IPS-20b (cell line): ENCODE data around the gene SELENOI.
A peak's percentile ranks its signal among the peaks of the same experiment; 100 is the strongest.
"Not testable (repeated sequence)": the region's sequence is repeated elsewhere in the genome, so short reads cannot be mapped to it uniquely, and the experiment has no call there.

Experiments
- H3K27ac ChIP-seq: one replicate; pipeline ENCODE4 v1.5.1; 2013; ENCODE audit warnings: low read length
- H3K27me3 ChIP-seq: 2 replicates; pipeline ENCODE4 v1.6.1; 2013; ENCODE audit warnings: mild to moderate bottlenecking, low read length, inconsistent platforms; ENCODE audit not compliant: insufficient read depth
- H3K36me3 ChIP-seq: 2 replicates; pipeline ENCODE4 v1.6.1; 2013; ENCODE audit warnings: low read depth, mild to moderate bottlenecking, inconsistent platforms, low read length, moderate library complexity; ENCODE audit not compliant: insufficient read depth
- H3K4me1 ChIP-seq: 2 replicates; pipeline ENCODE4 v1.6.1; 2013; ENCODE audit warnings: mild to moderate bottlenecking, control low read depth, inconsistent platforms, low read length, moderate library complexity; ENCODE audit not compliant: insufficient read depth
- H3K4me3 ChIP-seq: 2 replicates; pipeline ENCODE4 v1.5.1; 2013; ENCODE audit warnings: mild to moderate bottlenecking, low read length, inconsistent platforms
- H3K9ac ChIP-seq: 2 replicates; pipeline ENCODE4 v1.6.1; 2013; ENCODE audit warnings: low read depth, mild to moderate bottlenecking, inconsistent platforms, low read length, moderate library complexity
- H3K9me3 ChIP-seq: 2 replicates; pipeline ENCODE4 v1.6.1; 2013; ENCODE audit warnings: mild to moderate bottlenecking, low read depth, low read length, inconsistent platforms; ENCODE audit not compliant: insufficient read depth

Gene SELENOI

GRCh38 chr2:26313446-26313845, 32.5 kb upstream of the SELENOI start:
- Histone ChIP-seq H3K9ac (no peak overlapping the region), H3K27ac (no peak overlapping the region), H3K27me3 (no peaks in the 10 kb centered on the region), H3K4me1 (peaks cover under 1% of the 10 kb centered on the region; the same call in 1 of the 2 replicates), H3K9me3 (no peaks in the 10 kb centered on the region), H3K4me3 (no peak overlapping the region), H3K36me3 (no peaks in the 10 kb centered on the region)

GRCh38 chr2:26314243-26314642, 31.7 kb upstream of the SELENOI start:
- H3K27me3 ChIP-seq = no peaks in the 10 kb centered on the region
- H3K9me3 ChIP-seq = no peaks in the 10 kb centered on the region
- H3K27ac ChIP-seq = no peak overlapping the region
- peaks cover 4% of the 10 kb centered on the region; the same call in 1 of the 2 replicates for H3K4me1 ChIP-seq
- no peaks in the 10 kb centered on the region for H3K36me3 ChIP-seq
- H3K4me3 ChIP-seq = no peak overlapping the region
- no peak overlapping the region for H3K9ac ChIP-seq

GRCh38 chr2:26316041-26316440, 29.9 kb upstream of the SELENOI start:
- no peak overlapping the region for H3K9ac ChIP-seq

GRCh38 chr2:26316845-26317244, 29.1 kb upstream of the SELENOI start:
- Histone ChIP-seq H3K9me3 (no peaks in the 10 kb centered on the region), H3K4me3 (no peak overlapping the region), H3K4me1 (peaks cover 4% of the 10 kb centered on the region; the same call in 1 of the 2 replicates), H3K27me3 (no peaks in the 10 kb centered on the region), H3K36me3 (no peaks in the 10 kb centered on the region), H3K9ac (no peak overlapping the region), H3K27ac (no peak overlapping the region)

More at GRCh38 chr2:26316041-26316440, 29.9 kb upstream of the SELENOI start:
- Histone ChIP-seq H3K4me3 (no peak overlapping the region), H3K9me3 (no peaks in the 10 kb centered on the region), H3K27ac (no peak overlapping the region), H3K4me1 (peaks cover 4% of the 10 kb centered on the region; the same call in 1 of the 2 replicates), H3K27me3 (no peaks in the 10 kb centered on the region), H3K36me3 (no peaks in the 10 kb centered on the region)

- H3K27ac ChIP-seq = no peak overlapping the region
- H3K4me3 ChIP-seq = no peak overlapping the region
- no peaks in the 10 kb centered on the region for H3K36me3 ChIP-seq
- H3K27me3 ChIP-seq = no peaks in the 10 kb centered on the region
- H3K4me1 ChIP-seq = peaks cover 4% of the 10 kb centered on the region; the same call in 1 of the 2 replicates
- no peak overlapping the region for H3K9ac ChIP-seq
- no peaks in the 10 kb centered on the region for H3K9me3 ChIP-seq
These were observed 28.4 kb upstream of the SELENOI start for GRCh38 chr2:26317377-26318105.

GRCh38 chr2:26318950-26319349, 27.0 kb upstream of the SELENOI start:
- H3K4me1 ChIP-seq = peaks cover 4% of the 10 kb centered on the region; the same call in 1 of the 2 replicates
- H3K36me3 ChIP-seq = no peaks in the 10 kb centered on the region
- no peak overlapping the region for H3K27ac ChIP-seq
- peak overlapping the region; percentile 36; the same call in 1 of the 2 replicates for H3K4me3 ChIP-seq
- peak overlapping the region; percentile 72 for H3K9ac ChIP-seq
- H3K27me3 ChIP-seq = no peaks in the 10 kb centered on the region
- no peaks in the 10 kb centered on the region for H3K9me3 ChIP-seq

- H3K27ac ChIP-seq, H3K4me1 ChIP-seq: not testable (repeated sequence)
These were observed 21.5 kb upstream of the SELENOI start for GRCh38 chr2:26324479-26324878.

GRCh38 chr2:26324903-26325302, 21.0 kb upstream of the SELENOI start:
- Histone ChIP-seq H3K27me3 (no peaks in the 10 kb centered on the region), H3K4me3 (no peak overlapping the region), H3K4me1 (no peaks in the 10 kb centered on the region), H3K27ac (no peak overlapping the region), H3K36me3 (no peaks in the 10 kb centered on the region), H3K9me3 (no peaks in the 10 kb centered on the region), H3K9ac (no peak overlapping the region)

More at GRCh38 chr2:26324479-26324878, 21.5 kb upstream of the SELENOI start:
- not testable (repeated sequence) for H3K4me3 ChIP-seq, H3K9ac ChIP-seq, H3K9me3 ChIP-seq, H3K36me3 ChIP-seq, H3K27me3 ChIP-seq

- Histone ChIP-seq H3K4me3 (no peak overlapping the region), H3K9ac (no peak overlapping the region), H3K36me3 (no peaks in the 10 kb centered on the region), H3K27ac (no peak overlapping the region), H3K4me1 (no peaks in the 10 kb centered on the region), H3K27me3 (no peaks in the 10 kb centered on the region), H3K9me3 (no peaks in the 10 kb centered on the region)
These were observed 20.1 kb upstream of the SELENOI start for GRCh38 chr2:26325851-26326250.

- H3K4me1 ChIP-seq = no peaks in the 10 kb centered on the region
- H3K4me3 ChIP-seq = no peak overlapping the region
- no peak overlapping the region for H3K9ac ChIP-seq
- no peaks in the 10 kb centered on the region for H3K27me3 ChIP-seq
- no peak overlapping the region for H3K27ac ChIP-seq
- no peaks in the 10 kb centered on the region for H3K9me3 ChIP-seq
- no peaks in the 10 kb centered on the region for H3K36me3 ChIP-seq
These were observed 19.4 kb upstream of the SELENOI start for GRCh38 chr2:26326514-26326913.

- no peaks in the 10 kb centered on the region for H3K4me1 ChIP-seq
These were observed 18.4 kb upstream of the SELENOI start for GRCh38 chr2:26327291-26328272.

More at GRCh38 chr2:26327291-26328272, 18.4 kb upstream of the SELENOI start:
- no peaks in the 10 kb centered on the region for H3K9me3 ChIP-seq
- H3K4me3 ChIP-seq = no peak overlapping the region
- H3K36me3 ChIP-seq = no peaks in the 10 kb centered on the region
- no peaks in the 10 kb centered on the region for H3K27me3 ChIP-seq
- no peak overlapping the region for H3K9ac ChIP-seq
- no peak overlapping the region for H3K27ac ChIP-seq
